WI38 (cell line): ENCODE data around the gene GTF2IRD1.
"Not testable (repeated sequence)": the region's sequence is repeated elsewhere in the genome, so short reads cannot be mapped to it uniquely, and the experiment has no call there.

Experiments used
- H3K4me3 ChIP-seq: 2 replicates; pipeline ENCODE4 v1.5.1; 2011; ENCODE audit warnings: low read depth, mild to moderate bottlenecking, control low read depth, low read length
- CTCF ChIP-seq: IDR thresholded peaks from 2 replicates; pipeline ENCODE4 v1.5.1; 2012; ENCODE audit warnings: low read depth, mild to moderate bottlenecking, control low read depth, low read length

Gene GTF2IRD1

GRCh38 chr7:74637745-74638144 is 184.0 kb downstream of the GTF2IRD1 start:
- TF ChIP-seq CTCF = no peak
- H3K4me3 ChIP-seq = no peak overlapping the region

GRCh38 chr7:74650055-74650454 is 196.3 kb downstream of the GTF2IRD1 start:
- not testable (repeated sequence) for H3K4me3 ChIP-seq

GRCh38 chr7:74650493-74651132 is 196.9 kb downstream of the GTF2IRD1 start:
- H3K4me3 ChIP-seq = not testable (repeated sequence)

GRCh38 chr7:74651133-74651504 is 197.4 kb downstream of the GTF2IRD1 start:
- H3K4me3 ChIP-seq = not testable (repeated sequence)
